K562 (cell line): ENCODE measurements around the gene BFSP1. TPM values are rescaled to one million over a fixed set of nuclear protein-coding genes. Genes with fewer than 3 reads are reported as not detected.

Source experiments
- ATAC-seq: fragments of 200-7000 bp; cut with Tn5 transposase; 3 replicates; pipeline ENCODE4 v1.9.1; 2020; ENCODE audit warnings: moderate library complexity
- BruUV-seq: library from RNA; stranded (reverse); fragments of 400-500 nt; replicated peaks from 2 replicates; lab custom pipeline; 2021; lab: Mats Ljungman, UMichigan
- CTCF ChIA-PET: fragments of 300-600 bp; formaldehyde crosslinking; extraction: SDS; loops from one replicate; lab custom pipeline; 2021; ENCODE audit warnings: low intra/inter-chr PET ratio; lab: Yijun Ruan, JAX
- POLR2A ChIA-PET: fragments of 300-600, 350-650 bp; sonication (Branson Sonifier 250); formaldehyde crosslinking; extraction: SDS; loops from one replicate; lab custom pipeline; 2021; ENCODE audit warnings: antibody characterized with exemption, inconsistent platforms; lab: Yijun Ruan, JAX
- DNase-seq, 4 experiments: peaks; one replicate each; pipeline versions ENCODE4 v3.0.0 to v3.0.0-alpha.2; 2011 to 2018; ENCODE audit warnings: low spot score in 3 of 4, mixed read lengths in 3 of 4; ENCODE audit errors: extremely low read depth in 1 of 4
- FAIRE-seq: peaks from 2 replicates; lab custom pipeline; 2011; peaks lifted over from hg19 to GRCh38; lab: Jason Lieb, UNC
- H2AFZ ChIP-seq: 2 replicates; pipeline ENCODE4 v1.6.0; 2011; ENCODE audit warnings: low read depth, low read length, control low read depth, inconsistent platforms
- H3K27ac ChIP-seq: fragments of 200-600 bp; 3 replicates; pipeline ENCODE4 v1.8.0; 2011; ENCODE audit warnings: low read depth, mild to moderate bottlenecking, control low read depth, inconsistent platforms, low read length, moderate library complexity, mixed read lengths; ENCODE audit errors: extremely low read depth
- H3K27me3 ChIP-seq, 2 experiments: fragments of 300-600 bp in 1 of 2; 2 replicates in 1 of 2; 3 replicates in 1 of 2; pipeline versions ENCODE4 v1.6.0 to v1.8.0; 2011; ENCODE audit warnings: inconsistent platforms in 2 of 2, low read length in 2 of 2, mild to moderate bottlenecking in 1 of 2, mixed read lengths in 1 of 2, moderate library complexity in 1 of 2; ENCODE audit not compliant: control insufficient read depth in 2 of 2, insufficient read depth in 2 of 2
- H3K36me3 ChIP-seq: fragments of 300-600 bp; 3 replicates; pipeline ENCODE4 v1.8.0; 2011; ENCODE audit warnings: mild to moderate bottlenecking, low read length, inconsistent platforms; ENCODE audit not compliant: control insufficient read depth, insufficient read depth
- H3K4me1 ChIP-seq, 2 experiments: fragments of 200-600 bp in 1 of 2; replicated peaks in 1 of 2; 2 replicates in 1 of 2; 3 replicates in 1 of 2; pipeline versions ENCODE4 v1.5.1 to v1.8.0; 2011; ENCODE audit warnings: inconsistent platforms in 2 of 2, low read length in 2 of 2, mild to moderate bottlenecking in 1 of 2, mixed read lengths in 1 of 2, moderate library complexity in 1 of 2; ENCODE audit not compliant: control insufficient read depth in 2 of 2, insufficient read depth in 2 of 2
- H3K4me2 ChIP-seq: 2 replicates; pipeline ENCODE4 v1.6.1; 2011; ENCODE audit warnings: low read length, control low read depth, inconsistent platforms, mixed read lengths; ENCODE audit not compliant: insufficient read depth
- H3K4me3 ChIP-seq: fragments of 200-600 bp; sonication (generic), shearing (Covaris generic); 2 replicates; pipeline ENCODE4 v1.5.1; 2016; ENCODE audit warnings: control low read depth, inconsistent platforms
- H3K79me2 ChIP-seq: fragments of 200-600 bp; 3 replicates; pipeline ENCODE4 v1.8.0; 2011; ENCODE audit warnings: low read length, inconsistent platforms; ENCODE audit not compliant: control insufficient read depth, insufficient read depth
- H3K9ac ChIP-seq, 2 experiments: 2 replicates each; pipeline versions ENCODE4 v1.6.0 to v1.6.1; 2011; ENCODE audit warnings: low read depth in 2 of 2, low read length in 2 of 2, control low read depth in 1 of 2, inconsistent platforms in 1 of 2, mild to moderate bottlenecking in 1 of 2, mixed read lengths in 1 of 2; ENCODE audit not compliant: insufficient read depth in 1 of 2
- H3K9me1 ChIP-seq: one replicate; pipeline ENCODE4 v1.6.0; 2011; ENCODE audit warnings: inconsistent platforms, mild to moderate bottlenecking, low read length, moderate library complexity; ENCODE audit not compliant: control insufficient read depth, insufficient read depth
- H3K9me3 ChIP-seq: replicated peaks from 2 replicates; pipeline ENCODE4 v1.5.1; 2011; ENCODE audit warnings: low read depth, low read length, inconsistent platforms; ENCODE audit not compliant: control insufficient read depth, insufficient read depth
- H4K20me1 ChIP-seq: replicated peaks from 2 replicates; pipeline ENCODE4 v1.6.1; 2011; ENCODE audit warnings: low read length, inconsistent platforms, mixed read lengths; ENCODE audit not compliant: control insufficient read depth, insufficient read depth
- ELF2 ChIP-seq: fragments of 250-450 bp; sonication (Bioruptor Pico); IDR thresholded peaks from 2 replicates; pipeline ENCODE4 v1.5.0; 2021; ENCODE audit warnings: mild to moderate bottlenecking
- EZH2 ChIP-seq: IDR thresholded peaks from 2 replicates; pipeline ENCODE4 v1.6.1; 2012; ENCODE audit warnings: low read depth, mild to moderate bottlenecking, inconsistent platforms, low read length, borderline replicate concordance
- HSF4 ChIP-seq: fragments of 250-450 bp; sonication (Bioruptor Pico); IDR thresholded peaks from 2 replicates; pipeline ENCODE4 v2.1.2; 2022; ENCODE audit warnings: mild to moderate bottlenecking, moderate library complexity, borderline replicate concordance
- KLF13 ChIP-seq: fragments of 450-650 bp; IDR thresholded peaks from 2 replicates; pipeline ENCODE4 v1.6.1; 2016; ENCODE audit warnings: missing genetic modification characterization, low read depth, mild to moderate bottlenecking, missing compliant biosample characterization, moderate library complexity, borderline replicate concordance
- RB1 ChIP-seq: fragments of 450-650 bp; IDR thresholded peaks from 2 replicates; pipeline ENCODE4 v1.6.1; 2017; ENCODE audit warnings: low read depth, mild to moderate bottlenecking
- RBFOX2 ChIP-seq: fragments of 200-400 bp; formaldehyde crosslinking; IDR thresholded peaks from 2 replicates; pipeline ENCODE4 v1.6.1; 2017; ENCODE audit warnings: low read depth, mild to moderate bottlenecking, low read length, moderate library complexity
- SIX5 ChIP-seq, 2 experiments: IDR thresholded peaks; 2 replicates each; pipeline ENCODE4 v1.6.1; 2011; ENCODE audit warnings: low read length in 2 of 2, borderline replicate concordance in 1 of 2, low read depth in 1 of 2, mild to moderate bottlenecking in 1 of 2, moderate library complexity in 1 of 2; ENCODE audit not compliant: insufficient read depth in 1 of 2
- SRSF7 ChIP-seq: fragments of 200-400 bp; formaldehyde crosslinking; optimal IDR thresholded peaks from 2 replicates; pipeline ENCODE3; 2017; ENCODE audit warnings: mild to moderate bottlenecking, low read depth, low read length
- TBP ChIP-seq: optimal IDR thresholded peaks from 2 replicates; pipeline ENCODE3; 2011; ENCODE audit warnings: low read depth, low read length, improper control_type of control experiment
- THRAP3 ChIP-seq: fragments of 450-650 bp; IDR thresholded peaks from 2 replicates; pipeline ENCODE4 v1.6.1; 2016; ENCODE audit warnings: mild to moderate bottlenecking, inconsistent platforms, borderline replicate concordance
- TRIM28 ChIP-seq: fragments of 450-650 bp; IDR thresholded peaks from 2 replicates; pipeline ENCODE4 v1.6.1; 2017
- ZNF143 ChIP-seq: sonication (generic); formaldehyde crosslinking; IDR thresholded peaks from 2 replicates; pipeline ENCODE4 v1.9.0; 2022; ENCODE audit warnings: mild to moderate bottlenecking, missing genetic modification reagents
- ZNF23 ChIP-seq: fragments of 250-450 bp; sonication (Bioruptor Pico); IDR thresholded peaks from 2 replicates; pipeline ENCODE4 v1.4.0; 2020; ENCODE audit warnings: mild to moderate bottlenecking
- ZNF589 ChIP-seq: fragments of 200-800 bp; sonication (Bioruptor generic); IDR thresholded peaks from 2 replicates; pipeline ENCODE4 v1.6.1; 2016; ENCODE audit warnings: low read depth, missing genetic modification characterization, missing compliant biosample characterization
- ZNF830 ChIP-seq: fragments of 250-450 bp; sonication (Bioruptor Pico); IDR thresholded peaks from 2 replicates; pipeline ENCODE4 v1.5.0; 2021; ENCODE audit warnings: mild to moderate bottlenecking
- WGBS: fragments of 100-300 bp; shearing (Covaris generic); methylation state at CpG from one replicate; pipeline ENCODE4 v1.1.6; 2016; ENCODE audit warnings: low coverage, mixed read lengths; ENCODE audit not compliant: insufficient coverage; ENCODE audit errors: missing lambda C conversion rate; 5-methylcytosine and 5-hydroxymethylcytosine counted together
- in situ Hi-C: fragments of 300-500 bp; cut with MboI; formaldehyde crosslinking; loops from 4 replicates; pipeline ENCODE4 v1.15.0; 2018; ENCODE audit warnings: inconsistent platforms, mixed read lengths
- intact Hi-C: fragments of 100-400 bp; cut with micrococcal nuclease; formaldehyde crosslinking; loops from 2 replicates; pipeline ENCODE4 v1.14.2; 2022
- polyA plus RNA-seq, 8 experiments: library from polyadenylated mRNA; depleted of rRNA in 4 of 8; stranded (reverse) in 5 of 8; unstranded in 3 of 8; fragments of >200 nt; fragmentation: Nextera tagmentation in 2 of 8; fragmentation: Illumina TruSeq in 1 of 8; extraction: Ambion mirVana in 2 of 8; extraction: Trizol in 1 of 8; gene quantifications; 2 replicates each; pipeline versions ENCODE4 v1.2.1 to v1.2.3, GENCODE V29; 2011 to 2014; ENCODE audit warnings: inconsistent platforms in 1 of 8, missing spikeins in 1 of 8
- total RNA-seq, 7 experiments: library from RNA; depleted of rRNA in 6 of 7; stranded (reverse); fragments of >200 nt in 6 of 7; fragmentation: Illumina TruSeq in 2 of 7; extraction: Trizol in 2 of 7; gene quantifications; 2 replicates each; pipeline versions ENCODE4 v1.2.1 to v1.2.3, GENCODE V29; 2011 to 2021; ENCODE audit warnings: low replicate concordance in 1 of 7
- TF ChIP-seq, protein P1 (sequence below): sonication (generic); formaldehyde crosslinking; IDR thresholded peaks from 2 replicates; pipeline ENCODE4 v1.8.0; 2022; ENCODE audit warnings: mild to moderate bottlenecking, missing genetic modification reagents
- TF ChIP-seq, protein P2 (sequence below): IDR thresholded peaks from 2 replicates; pipeline ENCODE4 v1.6.1; 2011; ENCODE audit not compliant: insufficient read length; ENCODE audit errors: extremely low read depth
- TF ChIP-seq, protein P3 (sequence below): sonication (generic); IDR thresholded peaks from 2 replicates; pipeline ENCODE4 v1.6.1; 2016

The BFSP1 gene
- total and polyA plus RNA-seq, 9 of the 15 experiments (the other 6 are each of a cell fraction or from before 2014, with no cell fraction given), result 0.09 to 0.86 (median 0.40) TPM

DNA sequence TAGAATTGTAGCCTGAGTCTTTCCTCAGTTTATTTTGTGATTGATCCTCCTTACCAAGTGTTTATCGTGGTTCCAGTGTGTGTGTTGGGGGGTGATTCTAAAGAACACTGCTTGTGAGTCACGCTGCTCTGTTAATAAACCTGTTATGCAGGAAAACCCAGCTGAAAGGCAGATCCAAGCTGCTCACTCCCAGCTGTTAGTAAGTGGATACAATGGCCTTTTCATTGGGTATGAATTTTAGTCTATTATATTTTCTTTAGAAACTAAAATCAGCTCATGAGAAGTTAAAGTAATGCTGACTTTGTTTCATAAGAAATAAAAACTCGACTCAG lies 26.5 kb upstream of the BFSP1 start:
- WGBS, result 24% methylated on average over 3 of the region's 3 CpGs
- no peaks in the 10 kb centered on the region for H3K79me2 ChIP-seq
- no peak overlapping the region for H3K9ac ChIP-seq
- no peaks in the 10 kb centered on the region for H3K9me3 ChIP-seq
- H3K27ac ChIP-seq, result peak overlapping the region; percentile 76; the same call in 2 of the 3 replicates
- BruUV-seq, result no TSS peak
- intact Hi-C loops, result no loop called here
- DNase-seq (peak in 3 of 4 experiments; percentile 7 to 18 (median 14)), FAIRE-seq (no peak), ATAC-seq (peak; percentile 48)
- H3K36me3 ChIP-seq, result no peaks in the 10 kb centered on the region
- H3K4me1 ChIP-seq, result peaks cover 6 to 27% of the 10 kb centered on the region in 2 experiments; a peak in 3 of 5 replicates
- ChIA-PET POLR2A (interaction anchor here (0.6 to 1.5 kb wide), 2 partner anchors 13 to 412 kb away, joined by 5 to 6 read pairs; partner anchors contain the start of gene DSTN), CTCF (no interaction called here)
- peak overlapping the region; percentile 86 for H2AFZ ChIP-seq
- H3K9me1 ChIP-seq, result no peaks in the 10 kb centered on the region
- in situ Hi-C loops, result no loop called here
- no peaks in the 10 kb centered on the region for H3K27me3 ChIP-seq
- no peaks in the 10 kb centered on the region for H4K20me1 ChIP-seq
- H3K4me3 ChIP-seq, result no peak overlapping the region
- peak overlapping the region; percentile 68 for H3K4me2 ChIP-seq
- TF ChIP-seq, protein P1, sequence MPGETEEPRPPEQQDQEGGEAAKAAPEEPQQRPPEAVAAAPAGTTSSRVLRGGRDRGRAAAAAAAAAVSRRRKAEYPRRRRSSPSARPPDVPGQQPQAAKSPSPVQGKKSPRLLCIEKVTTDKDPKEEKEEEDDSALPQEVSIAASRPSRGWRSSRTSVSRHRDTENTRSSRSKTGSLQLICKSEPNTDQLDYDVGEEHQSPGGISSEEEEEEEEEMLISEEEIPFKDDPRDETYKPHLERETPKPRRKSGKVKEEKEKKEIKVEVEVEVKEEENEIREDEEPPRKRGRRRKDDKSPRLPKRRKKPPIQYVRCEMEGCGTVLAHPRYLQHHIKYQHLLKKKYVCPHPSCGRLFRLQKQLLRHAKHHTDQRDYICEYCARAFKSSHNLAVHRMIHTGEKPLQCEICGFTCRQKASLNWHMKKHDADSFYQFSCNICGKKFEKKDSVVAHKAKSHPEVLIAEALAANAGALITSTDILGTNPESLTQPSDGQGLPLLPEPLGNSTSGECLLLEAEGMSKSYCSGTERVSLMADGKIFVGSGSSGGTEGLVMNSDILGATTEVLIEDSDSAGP (CRISPR knock-in tag), result no peak
- no peak for TF ChIP-seq SIX5 (IDR thresholded peaks at IDR 0.05; ENCODE audit: borderline replicate concordance in 1 of 2, insufficient read depth in 1 of 2, low read depth in 1 of 2, low read length in 2 of 2)
- TF ChIP-seq RBFOX2, result no peak
- no peak for TF ChIP-seq ELF2 (CRISPR knock-in tag)
- TF ChIP-seq ZNF143 (CRISPR knock-in tag), result no peak
- TF ChIP-seq HSF4 (CRISPR knock-in tag), result no peak
- TF ChIP-seq ZNF23 (CRISPR knock-in tag), result no peak
- TF ChIP-seq, protein P2, sequence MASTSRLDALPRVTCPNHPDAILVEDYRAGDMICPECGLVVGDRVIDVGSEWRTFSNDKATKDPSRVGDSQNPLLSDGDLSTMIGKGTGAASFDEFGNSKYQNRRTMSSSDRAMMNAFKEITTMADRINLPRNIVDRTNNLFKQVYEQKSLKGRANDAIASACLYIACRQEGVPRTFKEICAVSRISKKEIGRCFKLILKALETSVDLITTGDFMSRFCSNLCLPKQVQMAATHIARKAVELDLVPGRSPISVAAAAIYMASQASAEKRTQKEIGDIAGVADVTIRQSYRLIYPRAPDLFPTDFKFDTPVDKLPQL, result no peak
- TF ChIP-seq RB1, result no peak
- TF ChIP-seq KLF13, result no peak
- no peak for TF ChIP-seq ZNF830 (CRISPR knock-in tag)
- TF ChIP-seq TBP, result no peak
- TF ChIP-seq THRAP3, result no peak
- no peak for TF ChIP-seq ZNF589 (CRISPR knock-in tag)
- no peak for TF ChIP-seq EZH2
- TF ChIP-seq TRIM28, result no peak
- TF ChIP-seq SRSF7, result no peak
- TF ChIP-seq, protein P3, sequence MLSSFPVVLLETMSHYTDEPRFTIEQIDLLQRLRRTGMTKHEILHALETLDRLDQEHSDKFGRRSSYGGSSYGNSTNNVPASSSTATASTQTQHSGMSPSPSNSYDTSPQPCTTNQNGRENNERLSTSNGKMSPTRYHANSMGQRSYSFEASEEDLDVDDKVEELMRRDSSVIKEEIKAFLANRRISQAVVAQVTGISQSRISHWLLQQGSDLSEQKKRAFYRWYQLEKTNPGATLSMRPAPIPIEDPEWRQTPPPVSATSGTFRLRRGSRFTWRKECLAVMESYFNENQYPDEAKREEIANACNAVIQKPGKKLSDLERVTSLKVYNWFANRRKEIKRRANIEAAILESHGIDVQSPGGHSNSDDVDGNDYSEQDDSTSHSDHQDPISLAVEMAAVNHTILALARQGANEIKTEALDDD, result no peak
